ENCODE measurements around the gene RTL10.

The RTL10 gene

GRCh38 chr22:19876314-19876940, 21.8 kb upstream of the RTL10 start:
- CTCF ChIA-PET = interaction anchor here (0.6 kb wide), 1 partner anchor 73 kb away, joined by 3 read pairs; no protein-coding TSS in a partner anchor
- Histone ChIP-seq H3K4me3 (ENCODE audit: low read depth, low read length) (no peak overlapping the region), H3K36me3 (ENCODE audit: control insufficient read depth in 2 of 2, insufficient read depth in 1 of 2, low read length in 2 of 2) (no peaks in the 10 kb centered on the region), H3K4me1 (ENCODE audit: control insufficient read depth, insufficient read depth, low read length) (peaks cover 28% of the 10 kb centered on the region), H3K27ac (ENCODE audit: extremely low read depth, low read depth, low read length) (peak overlapping the region; percentile 40; the same call in 1 of the 2 replicates), H3K9me3 (ENCODE audit: control insufficient read depth, insufficient read depth, low read depth, low read length) (no peaks in the 10 kb centered on the region)
- POLR2A ChIA-PET = no interaction called here
- peak; percentile 87 for TF ChIP-seq ZIC2 (tag by site-specific recombination; IDR thresholded peaks at IDR 0.05)
- peak; percentile 64 for TF ChIP-seq GLIS2 (tag by site-specific recombination; IDR thresholded peaks at IDR 0.05)
- TF ChIP-seq ZNF248 (tag by site-specific recombination; IDR thresholded peaks at IDR 0.05) = no peak
- TF ChIP-seq, protein P1, sequence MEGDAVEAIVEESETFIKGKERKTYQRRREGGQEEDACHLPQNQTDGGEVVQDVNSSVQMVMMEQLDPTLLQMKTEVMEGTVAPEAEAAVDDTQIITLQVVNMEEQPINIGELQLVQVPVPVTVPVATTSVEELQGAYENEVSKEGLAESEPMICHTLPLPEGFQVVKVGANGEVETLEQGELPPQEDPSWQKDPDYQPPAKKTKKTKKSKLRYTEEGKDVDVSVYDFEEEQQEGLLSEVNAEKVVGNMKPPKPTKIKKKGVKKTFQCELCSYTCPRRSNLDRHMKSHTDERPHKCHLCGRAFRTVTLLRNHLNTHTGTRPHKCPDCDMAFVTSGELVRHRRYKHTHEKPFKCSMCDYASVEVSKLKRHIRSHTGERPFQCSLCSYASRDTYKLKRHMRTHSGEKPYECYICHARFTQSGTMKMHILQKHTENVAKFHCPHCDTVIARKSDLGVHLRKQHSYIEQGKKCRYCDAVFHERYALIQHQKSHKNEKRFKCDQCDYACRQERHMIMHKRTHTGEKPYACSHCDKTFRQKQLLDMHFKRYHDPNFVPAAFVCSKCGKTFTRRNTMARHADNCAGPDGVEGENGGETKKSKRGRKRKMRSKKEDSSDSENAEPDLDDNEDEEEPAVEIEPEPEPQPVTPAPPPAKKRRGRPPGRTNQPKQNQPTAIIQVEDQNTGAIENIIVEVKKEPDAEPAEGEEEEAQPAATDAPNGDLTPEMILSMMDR (tag by site-specific recombination; IDR thresholded peaks at IDR 0.05) = peak; percentile 60
- TF ChIP-seq ZNF426 (tag by site-specific recombination; IDR thresholded peaks at IDR 0.05) = no peak
- TF ChIP-seq ZNF777 (tag by site-specific recombination; IDR thresholded peaks at IDR 0.05; ENCODE audit: borderline replicate concordance) = no peak
- peak; percentile 100 for TF ChIP-seq GLIS1 (tag by site-specific recombination; IDR thresholded peaks at IDR 0.05)
- TF ChIP-seq, protein P2, sequence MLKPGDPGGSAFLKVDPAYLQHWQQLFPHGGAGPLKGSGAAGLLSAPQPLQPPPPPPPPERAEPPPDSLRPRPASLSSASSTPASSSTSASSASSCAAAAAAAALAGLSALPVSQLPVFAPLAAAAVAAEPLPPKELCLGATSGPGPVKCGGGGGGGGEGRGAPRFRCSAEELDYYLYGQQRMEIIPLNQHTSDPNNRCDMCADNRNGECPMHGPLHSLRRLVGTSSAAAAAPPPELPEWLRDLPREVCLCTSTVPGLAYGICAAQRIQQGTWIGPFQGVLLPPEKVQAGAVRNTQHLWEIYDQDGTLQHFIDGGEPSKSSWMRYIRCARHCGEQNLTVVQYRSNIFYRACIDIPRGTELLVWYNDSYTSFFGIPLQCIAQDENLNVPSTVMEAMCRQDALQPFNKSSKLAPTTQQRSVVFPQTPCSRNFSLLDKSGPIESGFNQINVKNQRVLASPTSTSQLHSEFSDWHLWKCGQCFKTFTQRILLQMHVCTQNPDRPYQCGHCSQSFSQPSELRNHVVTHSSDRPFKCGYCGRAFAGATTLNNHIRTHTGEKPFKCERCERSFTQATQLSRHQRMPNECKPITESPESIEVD (tag by site-specific recombination; IDR thresholded peaks at IDR 0.05) = no peak
- no peak for TF ChIP-seq ZNF266 (tag by site-specific recombination; IDR thresholded peaks at IDR 0.05; ENCODE audit: low read depth)

DNA sequence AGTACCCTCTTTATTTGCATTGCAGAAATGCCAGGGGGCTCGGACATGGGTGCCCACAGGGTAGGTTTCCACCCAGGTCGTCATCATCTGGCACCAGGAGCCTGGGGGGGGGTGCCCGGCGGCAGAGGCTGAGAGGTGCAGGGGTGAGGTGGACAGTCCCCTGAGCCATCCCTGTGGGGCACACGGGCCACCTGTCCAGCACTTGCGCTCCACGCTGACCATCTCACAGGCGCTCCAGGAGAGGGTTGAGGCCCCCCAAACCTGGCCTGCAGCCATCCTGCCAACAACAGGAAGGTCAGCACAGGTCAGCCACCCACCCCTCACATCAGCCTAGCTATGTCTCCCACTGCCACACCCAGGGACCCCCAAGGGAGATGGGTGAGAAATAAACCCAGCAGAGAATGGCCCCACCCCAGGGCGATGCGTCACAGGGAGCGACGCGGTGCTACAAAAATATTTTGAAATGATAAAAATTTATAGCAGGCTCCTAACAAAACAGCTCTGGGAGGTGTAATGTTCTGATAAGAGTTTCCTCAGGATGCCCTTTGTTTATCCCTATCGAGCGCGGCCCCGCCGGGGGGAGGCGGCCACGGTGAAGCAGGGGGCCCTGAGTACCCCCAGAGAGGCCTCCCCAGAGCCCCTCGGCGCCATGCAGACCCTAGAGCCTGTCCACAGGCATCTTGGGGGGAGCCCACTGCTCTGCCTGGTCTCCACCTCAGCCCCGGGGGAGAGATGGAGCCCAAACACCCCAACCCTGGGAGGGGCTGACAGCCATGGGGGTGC, 21.0 kb upstream of the RTL10 start:
- ChIA-PET POLR2A (no interaction called here), CTCF (no interaction called here)
- H3K9me3 ChIP-seq (ENCODE audit: control insufficient read depth, insufficient read depth, low read depth, low read length) = no peaks in the 10 kb centered on the region
- H3K4me1 ChIP-seq (ENCODE audit: control insufficient read depth, insufficient read depth, low read length) = peaks cover 21% of the 10 kb centered on the region
- H3K4me3 ChIP-seq (ENCODE audit: low read depth, low read length) = no peak overlapping the region
- H3K27ac ChIP-seq (ENCODE audit: extremely low read depth, low read depth, low read length) = peak overlapping the region; percentile 58; the same call in 1 of the 2 replicates
- no peaks in the 10 kb centered on the region for H3K36me3 ChIP-seq (ENCODE audit: control insufficient read depth in 2 of 2, insufficient read depth in 1 of 2, low read length in 2 of 2)
- TF ChIP-seq GLI2 (tag by site-specific recombination; IDR thresholded peaks at IDR 0.05; ENCODE audit: borderline replicate concordance, low read depth) (no peak), GLIS1 (tag by site-specific recombination; IDR thresholded peaks at IDR 0.05) (peak; percentile 99), BCL11B (tag by site-specific recombination; IDR thresholded peaks at IDR 0.05; ENCODE audit: low read depth) (0 out of 2 replicates have a peak, but pooled peaks have one; percentile 15), ZNF214 (tag by site-specific recombination; IDR thresholded peaks at IDR 0.05; ENCODE audit: borderline replicate concordance) (no peak), TCF7L2 (IDR thresholded peaks at IDR 0.05; ENCODE audit: borderline replicate concordance, low read depth, low read length) (no peak), ZNF514 (tag by site-specific recombination; IDR thresholded peaks at IDR 0.05) (no peak), ZNF223 (tag by site-specific recombination; IDR thresholded peaks at IDR 0.05) (no peak), ZNF704 (tag by site-specific recombination; IDR thresholded peaks at IDR 0.05) (no peak), HOXC10 (CRISPR knock-in tag; IDR thresholded peaks at IDR 0.05) (no peak), ZBTB20 (tag by site-specific recombination; IDR thresholded peaks at IDR 0.05) (no peak), ZSCAN30 (tag by site-specific recombination; IDR thresholded peaks at IDR 0.05) (no peak), ZNF677 (tag by site-specific recombination; IDR thresholded peaks at IDR 0.05) (no peak), ZSCAN16 (tag by site-specific recombination; IDR thresholded peaks at IDR 0.05) (no peak), ZNF211 (tag by site-specific recombination; IDR thresholded peaks at IDR 0.05; ENCODE audit: low read depth) (no peak), ZNF148 (tag by site-specific recombination; IDR thresholded peaks at IDR 0.05; ENCODE audit: borderline replicate concordance) (no peak), SETDB1 (IDR thresholded peaks at IDR 0.05; ENCODE audit: insufficient read length, low read length) (no peak)
- TF ChIP-seq, protein P3, sequence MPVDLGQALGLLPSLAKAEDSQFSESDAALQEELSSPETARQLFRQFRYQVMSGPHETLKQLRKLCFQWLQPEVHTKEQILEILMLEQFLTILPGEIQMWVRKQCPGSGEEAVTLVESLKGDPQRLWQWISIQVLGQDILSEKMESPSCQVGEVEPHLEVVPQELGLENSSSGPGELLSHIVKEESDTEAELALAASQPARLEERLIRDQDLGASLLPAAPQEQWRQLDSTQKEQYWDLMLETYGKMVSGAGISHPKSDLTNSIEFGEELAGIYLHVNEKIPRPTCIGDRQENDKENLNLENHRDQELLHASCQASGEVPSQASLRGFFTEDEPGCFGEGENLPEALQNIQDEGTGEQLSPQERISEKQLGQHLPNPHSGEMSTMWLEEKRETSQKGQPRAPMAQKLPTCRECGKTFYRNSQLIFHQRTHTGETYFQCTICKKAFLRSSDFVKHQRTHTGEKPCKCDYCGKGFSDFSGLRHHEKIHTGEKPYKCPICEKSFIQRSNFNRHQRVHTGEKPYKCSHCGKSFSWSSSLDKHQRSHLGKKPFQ (tag by site-specific recombination; IDR thresholded peaks at IDR 0.05) = no peak
